Mesothelial cell of epicardium (in vitro differentiated cells): ENCODE results near the gene CYP2R1. TPM values are rescaled to one million over a fixed set of nuclear protein-coding genes. Genes with fewer than 3 reads are reported as not detected.

ENCODE experiments used
- DNase-seq, 2 experiments: peaks; one replicate each; pipeline ENCODE4 v3.0.0; 2021; ENCODE audit warnings: low spot score in 2 of 2; ENCODE audit not compliant: unreplicated experiment in 2 of 2
- H3K27ac Mint-ChIP-seq: 2 replicates; pipeline ENCODE4 v1.8.0; 2021; ENCODE audit warnings: mixed read lengths
- H3K27me3 Mint-ChIP-seq: 2 replicates; pipeline ENCODE4 v1.8.0; 2021; ENCODE audit warnings: low read depth, mixed read lengths
- H3K36me3 Mint-ChIP-seq: 2 replicates; pipeline ENCODE4 v1.8.0; 2021; ENCODE audit warnings: mixed read lengths
- H3K4me1 Mint-ChIP-seq: 2 replicates; pipeline ENCODE4 v1.8.0; 2021; ENCODE audit warnings: mixed read lengths
- H3K4me3 Mint-ChIP-seq: 2 replicates; pipeline ENCODE4 v1.8.0; 2021; ENCODE audit warnings: mild to moderate bottlenecking, moderate library complexity, mixed read lengths
- H3K9me3 Mint-ChIP-seq: 2 replicates; pipeline ENCODE4 v1.8.0; 2021; ENCODE audit warnings: mixed read lengths
- CTCF ChIP-seq: fragments of 200-600 bp; sonication (generic); IDR thresholded peaks from one replicate; pipeline ENCODE4 v1.5.0; 2021; ENCODE audit warnings: antibody characterized with exemption; ENCODE audit not compliant: unreplicated experiment
- total RNA-seq: library from RNA; stranded (reverse); gene quantifications from 3 replicates; pipeline ENCODE4 v1.2.1, GENCODE V29; 2021

The CYP2R1 gene
- total RNA-seq, 1 donor from 2014 or later, result 15.5 TPM

DNA sequence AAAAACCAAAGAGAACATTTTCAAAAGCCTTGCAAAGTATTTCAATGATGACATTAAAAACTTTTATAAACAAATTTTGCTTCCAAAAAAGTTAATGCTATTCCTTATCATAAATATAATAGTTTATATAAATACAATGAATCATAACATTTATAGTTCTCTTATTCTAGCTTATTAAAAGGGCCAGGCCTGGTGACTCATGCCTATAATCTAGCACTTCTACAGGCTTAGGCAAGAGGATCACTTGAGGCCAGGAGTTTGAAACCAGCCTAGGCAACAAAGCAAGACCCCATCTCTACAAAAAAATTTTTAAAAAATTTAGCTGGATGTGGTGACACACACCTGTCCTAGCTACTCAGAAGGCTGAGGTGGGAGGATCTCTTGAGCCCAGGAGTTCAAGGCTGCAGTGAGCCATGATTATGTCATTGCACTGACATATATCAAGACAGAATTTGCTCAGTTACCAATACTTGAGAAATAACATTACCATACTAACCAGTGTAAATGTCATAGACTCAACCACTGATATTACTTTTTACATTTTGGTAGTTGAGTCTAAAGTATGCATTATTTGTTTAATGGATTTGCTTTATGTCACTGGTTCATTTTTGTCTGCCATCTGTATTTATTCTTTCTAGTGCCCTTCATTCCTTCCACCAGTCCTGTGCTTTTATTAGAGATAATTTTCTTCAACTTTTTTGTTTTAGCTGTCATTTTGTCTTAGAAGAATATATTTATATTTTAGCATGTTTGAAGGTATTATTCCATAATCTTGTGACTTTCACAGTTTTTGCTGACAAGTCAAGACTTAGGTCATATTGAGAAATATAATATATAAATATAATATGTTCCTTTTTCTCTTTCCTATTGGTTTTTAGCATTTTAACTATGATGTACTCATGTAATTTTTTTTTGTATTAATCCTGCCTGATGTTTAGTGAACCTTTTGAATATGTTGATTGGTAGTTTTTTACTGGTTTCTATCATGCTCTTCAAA, 56.2 kb downstream of the CYP2R1 start:
- TF ChIP-seq CTCF, result no peak
- H3K4me3 Mint-ChIP-seq, result no peak overlapping the region
- no peaks in the 10 kb centered on the region for H3K4me1 Mint-ChIP-seq
- no peaks in the 10 kb centered on the region for H3K27me3 Mint-ChIP-seq
- no peak overlapping the region for H3K27ac Mint-ChIP-seq
- H3K9me3 Mint-ChIP-seq, result peaks cover 4% of the 10 kb centered on the region
- no peak for DNase-seq
- H3K36me3 Mint-ChIP-seq, result peaks cover 13% of the 10 kb centered on the region

Other genes with a start within 250 kb of the CYP2R1 start
- gene PDE3B, start 248.4 kb downstream of the CYP2R1 start, total RNA-seq, result 10.1 to 12.3 TPM (median 10.7 TPM) in 3 replicates
- gene CALCA, start 80.1 kb upstream of the CYP2R1 start, total RNA-seq, result not detected in 3 replicates
- gene CALCB, start 181.4 kb upstream of the CYP2R1 start, total RNA-seq, result 0.11 TPM in 1 of 3 replicates, not detected in the others
- gene INSC, start 222.7 kb upstream of the CYP2R1 start, total RNA-seq, result not detected in 3 replicates